GM23338 (cell line): Measurements from ENCODE around the gene TRIM8. TPM values are rescaled to one million over a fixed set of nuclear protein-coding genes. Genes with fewer than 3 reads are reported as not detected.

ENCODE experiments used
- ATAC-seq: fragments of 200-7000 bp; cut with Tn5 transposase; 3 replicates; pipeline ENCODE4 v1.9.1; 2020
- DNase-seq: peaks from one replicate; pipeline ENCODE4 v3.0.0-alpha.2; 2015; ENCODE audit warnings: low spot score
- H2AFZ ChIP-seq: fragments of 200-600 bp; sonication (generic); 2 replicates; pipeline ENCODE4 v1.8.0; 2016; ENCODE audit warnings: antibody characterized with exemption, mild to moderate bottlenecking, moderate library complexity
- H3F3A ChIP-seq: fragments of 200-600 bp; sonication (generic); replicated peaks from 2 replicates; pipeline ENCODE4 v1.8.0; 2017; ENCODE audit warnings: antibody characterized with exemption, mixed run types, low read depth
- H3K27ac ChIP-seq: fragments of 200-600 bp; sonication (generic); 2 replicates; pipeline ENCODE4 v1.6.1; 2016; ENCODE audit warnings: low read depth
- H3K27me3 ChIP-seq: fragments of 200-600 bp; sonication (generic); 2 replicates; pipeline ENCODE4 v1.8.0; 2016; ENCODE audit warnings: mild to moderate bottlenecking, mixed run types, moderate library complexity; ENCODE audit not compliant: insufficient read depth
- H3K36me3 ChIP-seq: fragments of 200-600 bp; sonication (generic); 2 replicates; pipeline ENCODE4 v1.8.0; 2016; ENCODE audit warnings: mild to moderate bottlenecking; ENCODE audit not compliant: insufficient read depth
- H3K4me1 ChIP-seq: fragments of 200-600 bp; sonication (generic); 2 replicates; pipeline ENCODE4 v1.8.0; 2016; ENCODE audit warnings: mild to moderate bottlenecking, moderate library complexity; ENCODE audit not compliant: insufficient read depth
- H3K4me2 ChIP-seq: fragments of 200-600 bp; sonication (generic); 2 replicates; pipeline ENCODE4 v1.7.1; 2017; ENCODE audit warnings: mixed run types
- H3K4me3 ChIP-seq: fragments of 200-600 bp; sonication (generic); 2 replicates; pipeline ENCODE4 v1.6.1; 2016; ENCODE audit warnings: mixed run types
- H3K79me2 ChIP-seq: fragments of 200-600 bp; sonication (generic); replicated peaks from 2 replicates; pipeline ENCODE4 v1.8.0; 2017; ENCODE audit warnings: mild to moderate bottlenecking; ENCODE audit not compliant: insufficient read depth
- H3K9me2 ChIP-seq: fragments of 200-600 bp; sonication (generic); 2 replicates; pipeline ENCODE4 v1.8.0; 2017; ENCODE audit not compliant: insufficient read depth
- H4K20me1 ChIP-seq: fragments of 200-600 bp; sonication (generic); replicated peaks from 2 replicates; pipeline ENCODE4 v1.8.0; 2017; ENCODE audit warnings: mild to moderate bottlenecking; ENCODE audit not compliant: insufficient read depth
- H3K27ac Mint-ChIP-seq: 2 replicates; pipeline ENCODE4 v1.8.0; 2020; ENCODE audit warnings: inconsistent platforms, mild to moderate bottlenecking, moderate library complexity, mixed read lengths
- H3K27me3 Mint-ChIP-seq: 3 replicates; pipeline ENCODE4 v1.8.0; 2022; ENCODE audit warnings: low read depth, mild to moderate bottlenecking, moderate library complexity, mixed read lengths, inconsistent platforms; ENCODE audit not compliant: insufficient read depth, poor library complexity
- H3K36me3 Mint-ChIP-seq: 3 replicates; pipeline ENCODE4 v1.8.0; 2021; ENCODE audit warnings: low read depth, mild to moderate bottlenecking, inconsistent platforms, moderate library complexity, mixed read lengths
- H3K4me1 Mint-ChIP-seq: 3 replicates; pipeline ENCODE4 v1.8.0; 2020; ENCODE audit warnings: mild to moderate bottlenecking, inconsistent platforms, mixed read lengths
- H3K4me3 Mint-ChIP-seq: 3 replicates; pipeline ENCODE4 v1.8.0; 2021; ENCODE audit warnings: moderate library complexity, mild to moderate bottlenecking, inconsistent platforms, mixed read lengths
- H3K9me3 Mint-ChIP-seq: 3 replicates; pipeline ENCODE4 v1.8.0; 2020; ENCODE audit warnings: moderate library complexity, mild to moderate bottlenecking, inconsistent platforms, mixed read lengths
- CREB1 ChIP-seq: fragments of 250-450 bp; sonication (Bioruptor Pico); IDR thresholded peaks from 2 replicates; pipeline ENCODE4 v1.5.0; 2020; ENCODE audit warnings: low read depth, mild to moderate bottlenecking, moderate library complexity
- EZH2 ChIP-seq: fragments of 200-600 bp; sonication (generic); IDR thresholded peaks from one replicate; pipeline ENCODE4 v1.8.0; 2017; ENCODE audit warnings: antibody characterized with exemption, mild to moderate bottlenecking, low read depth; ENCODE audit not compliant: unreplicated experiment
- EZH2phosphoT487 ChIP-seq: fragments of 200-600 bp; sonication (generic); IDR thresholded peaks from one replicate; pipeline ENCODE4 v1.8.1; 2018; ENCODE audit warnings: antibody characterized with exemption; ENCODE audit not compliant: unreplicated experiment
- JUNB ChIP-seq: IDR thresholded peaks from one replicate; pipeline ENCODE4 v1.6.1; 2016; ENCODE audit warnings: antibody characterized with exemption; ENCODE audit not compliant: unreplicated experiment
- NANOG ChIP-seq: IDR thresholded peaks from 2 replicates; pipeline ENCODE4 v1.6.1; 2016; ENCODE audit warnings: antibody characterized with exemption, borderline replicate concordance
- POLR2AphosphoS5 ChIP-seq: IDR thresholded peaks from 2 replicates; pipeline ENCODE4 v1.6.1; 2016; ENCODE audit warnings: antibody characterized with exemption, low read depth
- STAT1 ChIP-seq: IDR thresholded peaks from one replicate; pipeline ENCODE4 v1.6.1; 2016; ENCODE audit warnings: antibody characterized with exemption; ENCODE audit not compliant: unreplicated experiment
- ZNF114 ChIP-seq: fragments of 250-450 bp; sonication (Bioruptor Pico); IDR thresholded peaks from 2 replicates; pipeline ENCODE4 v1.5.0; 2020; ENCODE audit warnings: mild to moderate bottlenecking, moderate library complexity
- ZNF331 ChIP-seq: fragments of 250-450 bp; sonication (Bioruptor Pico); IDR thresholded peaks from 2 replicates; pipeline ENCODE4 v1.5.0; 2020; ENCODE audit warnings: low read depth, mild to moderate bottlenecking, moderate library complexity
- polyA plus RNA-seq: library from polyadenylated mRNA; unstranded; fragments of >200 nt; fragmentation: Nextera tagmentation; extraction: Ambion mirVana; gene quantifications from 2 replicates; pipeline ENCODE4 v1.2.1, GENCODE V29; 2016
- total RNA-seq: library from RNA; depleted of rRNA; stranded (reverse); fragments of >200 nt; shearing (Covaris generic); gene quantifications from 2 replicates; pipeline ENCODE4 v1.2.3, GENCODE V29; 2014
- TF ChIP-seq, protein P1 (sequence below): fragments of 250-450 bp; sonication (Bioruptor Pico); IDR thresholded peaks from 2 replicates; pipeline ENCODE4 v1.5.0; 2020; ENCODE audit warnings: mild to moderate bottlenecking, moderate library complexity
- TF ChIP-seq, protein P2 (sequence below), 2 experiments: fragments of 200-600 bp in 1 of 2; sonication (generic) in 1 of 2; conservative IDR thresholded peaks; 2 replicates each; pipeline versions ENCODE4 v1.5.1 to v1.6.1; 2016 to 2017; ENCODE audit warnings: antibody characterized with exemption in 2 of 2, low read depth in 2 of 2, mild to moderate bottlenecking in 2 of 2, moderate library complexity in 1 of 2
- TF ChIP-seq, protein P3 (sequence below): IDR thresholded peaks from 2 replicates; pipeline ENCODE4 v1.6.1; 2016; ENCODE audit warnings: antibody characterized with exemption
- TF ChIP-seq, protein P4 (sequence below): IDR thresholded peaks from one replicate; pipeline ENCODE4 v1.6.1; 2018; ENCODE audit warnings: antibody characterized with exemption; ENCODE audit not compliant: unreplicated experiment

The TRIM8 gene
- total and polyA plus RNA-seq, 2 experiments from 2014 or later, result 15.1 to 36.7 TPM

DNA sequence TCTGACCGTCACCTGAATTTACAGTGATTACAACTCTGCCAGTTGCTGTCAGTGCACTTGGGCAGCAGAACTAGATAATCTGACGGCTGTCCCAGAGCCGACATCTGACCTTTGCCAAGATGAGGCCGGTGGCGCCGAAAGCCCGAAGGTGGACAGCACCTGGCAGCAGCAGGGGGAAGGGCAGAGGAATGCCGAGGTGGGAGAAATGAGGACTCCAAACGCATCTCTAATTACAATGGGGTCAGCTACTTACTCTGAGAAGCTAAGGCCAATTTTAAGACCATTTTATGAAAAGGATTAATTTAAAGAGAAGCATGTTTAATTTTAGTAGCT, 33.8 kb downstream of the TRIM8 start:
- Histone ChIP-seq H3F3A (peaks cover 25% of the 10 kb centered on the region), H3K9me2 (no peaks in the 10 kb centered on the region), H3K4me3 (peak overlapping the region; percentile 27; the same call in 1 of the 2 replicates), H3K27me3 (no peaks in the 10 kb centered on the region), H3K36me3 (no peaks in the 10 kb centered on the region), H4K20me1 (no peaks in the 10 kb centered on the region; the same call in 1 of the 2 replicates), H2AFZ (no peak overlapping the region), H3K27ac (peak overlapping the region; percentile 24; the same call in 1 of the 2 replicates), H3K4me2 (peak overlapping the region; percentile 72), H3K4me1 (peaks cover 57% of the 10 kb centered on the region), H3K79me2 (no peaks in the 10 kb centered on the region)
- H3K9me3 Mint-ChIP-seq, result no peaks in the 10 kb centered on the region
- H3K36me3 Mint-ChIP-seq, result peaks cover 14% of the 10 kb centered on the region
- H3K27ac Mint-ChIP-seq, result 0 out of 2 replicates have a peak overlapping the region, but pooled peaks have one; percentile 58
- H3K4me1 Mint-ChIP-seq, result peaks cover 65% of the 10 kb centered on the region
- no peak for TF ChIP-seq ZNF331 (CRISPR knock-in tag)
- no peak for TF ChIP-seq CREB1 (CRISPR knock-in tag)
- TF ChIP-seq, protein P1, sequence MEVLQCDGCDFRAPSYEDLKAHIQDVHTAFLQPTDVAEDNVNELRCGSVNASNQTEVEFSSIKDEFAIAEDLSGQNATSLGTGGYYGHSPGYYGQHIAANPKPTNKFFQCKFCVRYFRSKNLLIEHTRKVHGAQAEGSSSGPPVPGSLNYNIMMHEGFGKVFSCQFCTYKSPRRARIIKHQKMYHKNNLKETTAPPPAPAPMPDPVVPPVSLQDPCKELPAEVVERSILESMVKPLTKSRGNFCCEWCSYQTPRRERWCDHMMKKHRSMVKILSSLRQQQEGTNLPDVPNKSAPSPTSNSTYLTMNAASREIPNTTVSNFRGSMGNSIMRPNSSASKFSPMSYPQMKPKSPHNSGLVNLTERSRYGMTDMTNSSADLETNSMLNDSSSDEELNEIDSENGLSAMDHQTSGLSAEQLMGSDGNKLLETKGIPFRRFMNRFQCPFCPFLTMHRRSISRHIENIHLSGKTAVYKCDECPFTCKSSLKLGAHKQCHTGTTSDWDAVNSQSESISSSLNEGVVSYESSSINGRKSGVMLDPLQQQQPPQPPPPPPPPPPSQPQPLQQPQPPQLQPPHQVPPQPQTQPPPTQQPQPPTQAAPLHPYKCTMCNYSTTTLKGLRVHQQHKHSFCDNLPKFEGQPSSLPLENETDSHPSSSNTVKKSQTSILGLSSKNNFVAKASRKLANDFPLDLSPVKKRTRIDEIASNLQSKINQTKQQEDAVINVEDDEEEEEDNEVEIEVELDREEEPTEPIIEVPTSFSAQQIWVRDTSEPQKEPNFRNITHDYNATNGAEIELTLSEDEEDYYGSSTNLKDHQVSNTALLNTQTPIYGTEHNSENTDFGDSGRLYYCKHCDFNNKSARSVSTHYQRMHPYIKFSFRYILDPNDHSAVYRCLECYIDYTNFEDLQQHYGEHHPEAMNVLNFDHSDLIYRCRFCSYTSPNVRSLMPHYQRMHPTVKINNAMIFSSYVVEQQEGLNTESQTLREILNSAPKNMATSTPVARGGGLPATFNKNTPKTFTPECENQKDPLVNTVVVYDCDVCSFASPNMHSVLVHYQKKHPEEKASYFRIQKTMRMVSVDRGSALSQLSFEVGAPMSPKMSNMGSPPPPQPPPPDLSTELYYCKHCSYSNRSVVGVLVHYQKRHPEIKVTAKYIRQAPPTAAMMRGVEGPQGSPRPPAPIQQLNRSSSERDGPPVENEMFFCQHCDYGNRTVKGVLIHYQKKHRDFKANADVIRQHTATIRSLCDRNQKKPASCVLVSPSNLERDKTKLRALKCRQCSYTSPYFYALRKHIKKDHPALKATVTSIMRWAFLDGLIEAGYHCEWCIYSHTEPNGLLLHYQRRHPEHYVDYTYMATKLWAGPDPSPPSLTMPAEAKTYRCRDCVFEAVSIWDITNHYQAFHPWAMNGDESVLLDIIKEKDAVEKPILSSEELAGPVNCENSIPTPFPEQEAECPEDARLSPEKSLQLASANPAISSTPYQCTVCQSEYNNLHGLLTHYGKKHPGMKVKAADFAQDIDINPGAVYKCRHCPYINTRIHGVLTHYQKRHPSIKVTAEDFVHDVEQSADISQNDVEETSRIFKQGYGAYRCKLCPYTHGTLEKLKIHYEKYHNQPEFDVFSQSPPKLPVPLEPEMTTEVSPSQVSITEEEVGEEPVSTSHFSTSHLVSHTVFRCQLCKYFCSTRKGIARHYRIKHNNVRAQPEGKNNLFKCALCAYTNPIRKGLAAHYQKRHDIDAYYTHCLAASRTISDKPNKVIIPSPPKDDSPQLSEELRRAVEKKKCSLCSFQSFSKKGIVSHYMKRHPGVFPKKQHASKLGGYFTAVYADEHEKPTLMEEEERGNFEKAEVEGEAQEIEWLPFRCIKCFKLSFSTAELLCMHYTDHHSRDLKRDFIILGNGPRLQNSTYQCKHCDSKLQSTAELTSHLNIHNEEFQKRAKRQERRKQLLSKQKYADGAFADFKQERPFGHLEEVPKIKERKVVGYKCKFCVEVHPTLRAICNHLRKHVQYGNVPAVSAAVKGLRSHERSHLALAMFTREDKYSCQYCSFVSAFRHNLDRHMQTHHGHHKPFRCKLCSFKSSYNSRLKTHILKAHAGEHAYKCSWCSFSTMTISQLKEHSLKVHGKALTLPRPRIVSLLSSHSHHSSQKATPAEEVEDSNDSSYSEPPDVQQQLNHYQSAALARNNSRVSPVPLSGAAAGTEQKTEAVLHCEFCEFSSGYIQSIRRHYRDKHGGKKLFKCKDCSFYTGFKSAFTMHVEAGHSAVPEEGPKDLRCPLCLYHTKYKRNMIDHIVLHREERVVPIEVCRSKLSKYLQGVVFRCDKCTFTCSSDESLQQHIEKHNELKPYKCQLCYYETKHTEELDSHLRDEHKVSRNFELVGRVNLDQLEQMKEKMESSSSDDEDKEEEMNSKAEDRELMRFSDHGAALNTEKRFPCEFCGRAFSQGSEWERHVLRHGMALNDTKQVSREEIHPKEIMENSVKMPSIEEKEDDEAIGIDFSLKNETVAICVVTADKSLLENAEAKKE (CRISPR knock-in tag), result no peak
- TF ChIP-seq ZNF114 (CRISPR knock-in tag), result no peak
- no peak for TF ChIP-seq EZH2phosphoT487
- TF ChIP-seq JUNB, result no peak
- TF ChIP-seq, protein P2, sequence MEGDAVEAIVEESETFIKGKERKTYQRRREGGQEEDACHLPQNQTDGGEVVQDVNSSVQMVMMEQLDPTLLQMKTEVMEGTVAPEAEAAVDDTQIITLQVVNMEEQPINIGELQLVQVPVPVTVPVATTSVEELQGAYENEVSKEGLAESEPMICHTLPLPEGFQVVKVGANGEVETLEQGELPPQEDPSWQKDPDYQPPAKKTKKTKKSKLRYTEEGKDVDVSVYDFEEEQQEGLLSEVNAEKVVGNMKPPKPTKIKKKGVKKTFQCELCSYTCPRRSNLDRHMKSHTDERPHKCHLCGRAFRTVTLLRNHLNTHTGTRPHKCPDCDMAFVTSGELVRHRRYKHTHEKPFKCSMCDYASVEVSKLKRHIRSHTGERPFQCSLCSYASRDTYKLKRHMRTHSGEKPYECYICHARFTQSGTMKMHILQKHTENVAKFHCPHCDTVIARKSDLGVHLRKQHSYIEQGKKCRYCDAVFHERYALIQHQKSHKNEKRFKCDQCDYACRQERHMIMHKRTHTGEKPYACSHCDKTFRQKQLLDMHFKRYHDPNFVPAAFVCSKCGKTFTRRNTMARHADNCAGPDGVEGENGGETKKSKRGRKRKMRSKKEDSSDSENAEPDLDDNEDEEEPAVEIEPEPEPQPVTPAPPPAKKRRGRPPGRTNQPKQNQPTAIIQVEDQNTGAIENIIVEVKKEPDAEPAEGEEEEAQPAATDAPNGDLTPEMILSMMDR (conservative IDR thresholded peaks at IDR 0.05; ENCODE audit: low read depth in 2 of 2), result no peak
- TF ChIP-seq, protein P3, sequence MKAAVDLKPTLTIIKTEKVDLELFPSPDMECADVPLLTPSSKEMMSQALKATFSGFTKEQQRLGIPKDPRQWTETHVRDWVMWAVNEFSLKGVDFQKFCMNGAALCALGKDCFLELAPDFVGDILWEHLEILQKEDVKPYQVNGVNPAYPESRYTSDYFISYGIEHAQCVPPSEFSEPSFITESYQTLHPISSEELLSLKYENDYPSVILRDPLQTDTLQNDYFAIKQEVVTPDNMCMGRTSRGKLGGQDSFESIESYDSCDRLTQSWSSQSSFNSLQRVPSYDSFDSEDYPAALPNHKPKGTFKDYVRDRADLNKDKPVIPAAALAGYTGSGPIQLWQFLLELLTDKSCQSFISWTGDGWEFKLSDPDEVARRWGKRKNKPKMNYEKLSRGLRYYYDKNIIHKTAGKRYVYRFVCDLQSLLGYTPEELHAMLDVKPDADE, result no peak
- no peak for TF ChIP-seq STAT1
- no peak for TF ChIP-seq POLR2AphosphoS5
- TF ChIP-seq, protein P4, sequence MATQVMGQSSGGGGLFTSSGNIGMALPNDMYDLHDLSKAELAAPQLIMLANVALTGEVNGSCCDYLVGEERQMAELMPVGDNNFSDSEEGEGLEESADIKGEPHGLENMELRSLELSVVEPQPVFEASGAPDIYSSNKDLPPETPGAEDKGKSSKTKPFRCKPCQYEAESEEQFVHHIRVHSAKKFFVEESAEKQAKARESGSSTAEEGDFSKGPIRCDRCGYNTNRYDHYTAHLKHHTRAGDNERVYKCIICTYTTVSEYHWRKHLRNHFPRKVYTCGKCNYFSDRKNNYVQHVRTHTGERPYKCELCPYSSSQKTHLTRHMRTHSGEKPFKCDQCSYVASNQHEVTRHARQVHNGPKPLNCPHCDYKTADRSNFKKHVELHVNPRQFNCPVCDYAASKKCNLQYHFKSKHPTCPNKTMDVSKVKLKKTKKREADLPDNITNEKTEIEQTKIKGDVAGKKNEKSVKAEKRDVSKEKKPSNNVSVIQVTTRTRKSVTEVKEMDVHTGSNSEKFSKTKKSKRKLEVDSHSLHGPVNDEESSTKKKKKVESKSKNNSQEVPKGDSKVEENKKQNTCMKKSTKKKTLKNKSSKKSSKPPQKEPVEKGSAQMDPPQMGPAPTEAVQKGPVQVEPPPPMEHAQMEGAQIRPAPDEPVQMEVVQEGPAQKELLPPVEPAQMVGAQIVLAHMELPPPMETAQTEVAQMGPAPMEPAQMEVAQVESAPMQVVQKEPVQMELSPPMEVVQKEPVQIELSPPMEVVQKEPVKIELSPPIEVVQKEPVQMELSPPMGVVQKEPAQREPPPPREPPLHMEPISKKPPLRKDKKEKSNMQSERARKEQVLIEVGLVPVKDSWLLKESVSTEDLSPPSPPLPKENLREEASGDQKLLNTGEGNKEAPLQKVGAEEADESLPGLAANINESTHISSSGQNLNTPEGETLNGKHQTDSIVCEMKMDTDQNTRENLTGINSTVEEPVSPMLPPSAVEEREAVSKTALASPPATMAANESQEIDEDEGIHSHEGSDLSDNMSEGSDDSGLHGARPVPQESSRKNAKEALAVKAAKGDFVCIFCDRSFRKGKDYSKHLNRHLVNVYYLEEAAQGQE, result no peak
- TF ChIP-seq EZH2, result no peak
- TF ChIP-seq NANOG, result no peak
- peak overlapping the region; percentile 41; the same call in 2 of the 3 replicates for H3K4me3 Mint-ChIP-seq
- H3K27me3 Mint-ChIP-seq, result peaks cover 23% of the 10 kb centered on the region
- DNase-seq, result no peak
- 0 out of 3 replicates have a peak, but pooled peaks have one; percentile 2 for ATAC-seq
